ENCODE results near the gene LRRC72. TPM values are rescaled to one million over a fixed set of nuclear protein-coding genes. Genes with fewer than 3 reads are reported as not detected.

The LRRC72 gene
- total and polyA plus RNA-seq, 11 donors = not detected

DNA sequence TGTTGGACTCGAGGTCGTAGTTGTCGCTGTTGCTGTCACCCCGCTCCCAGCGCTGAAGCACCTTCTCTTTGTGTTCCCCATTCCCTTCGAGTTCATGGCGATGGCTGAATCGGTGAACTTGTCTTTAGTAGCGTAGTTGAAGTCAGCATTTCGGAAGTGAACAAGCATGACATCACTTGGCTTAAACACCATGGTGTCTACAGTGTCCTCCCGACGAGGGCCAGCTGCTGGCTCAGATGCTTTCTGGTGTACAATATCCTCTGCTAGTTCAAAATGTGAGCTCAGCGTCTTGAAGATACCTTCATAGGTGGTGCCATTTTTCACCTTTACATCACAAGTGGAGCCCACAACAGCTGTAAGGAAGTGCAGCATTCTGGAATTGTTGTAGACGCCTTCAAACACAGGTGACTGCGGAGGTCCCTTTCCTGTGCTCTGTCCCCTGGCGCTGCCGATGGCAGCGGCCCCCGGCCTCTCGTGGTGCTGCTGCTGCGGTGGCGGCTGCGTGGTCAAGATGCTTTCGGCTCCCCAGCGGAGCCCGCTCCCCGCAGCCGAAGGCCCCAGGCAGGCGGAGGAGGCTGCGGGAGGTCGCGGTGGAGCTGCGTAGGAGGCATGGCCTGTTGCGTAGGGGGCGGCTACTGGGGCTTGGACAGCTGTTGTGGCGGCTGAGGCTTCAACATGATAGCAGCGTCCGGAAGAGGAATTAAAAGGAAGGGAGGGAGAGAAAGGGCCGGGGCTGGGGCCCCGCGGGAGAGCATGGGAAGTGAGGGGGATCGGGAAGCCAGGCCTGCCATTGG lies 59.7 kb downstream of the LRRC72 start:
- no peak for TF ChIP-seq POLR2A (IDR thresholded peaks at IDR 0.05)
- H3K27me3 ChIP-seq = no peaks in the 10 kb centered on the region
- 67 to 87% (median 76%) methylated on average over 41 to 42 of the region's 42 CpGs for WGBS, 4 donors
- ATAC-seq = peak in 2 of 4 donors; percentile 45 to 55
- no peaks in the 10 kb centered on the region for H3K9me3 ChIP-seq
- intact Hi-C loops (cut with DNase I) = no loop called here
- peaks cover 0 to 20% (median 0%) of the 10 kb centered on the region in 12 donors for H3K4me1 ChIP-seq
- H3K4me3 ChIP-seq = peak overlapping the region in 6 of 12 donors; percentile 5 to 48 (median 27)
- DNase-seq = peak in 3 of 5 donors; percentile 30 to 54 (median 38)
- H3K27ac ChIP-seq = no peak overlapping the region
- H3K36me3 ChIP-seq = no peaks in the 10 kb centered on the region

DNA sequence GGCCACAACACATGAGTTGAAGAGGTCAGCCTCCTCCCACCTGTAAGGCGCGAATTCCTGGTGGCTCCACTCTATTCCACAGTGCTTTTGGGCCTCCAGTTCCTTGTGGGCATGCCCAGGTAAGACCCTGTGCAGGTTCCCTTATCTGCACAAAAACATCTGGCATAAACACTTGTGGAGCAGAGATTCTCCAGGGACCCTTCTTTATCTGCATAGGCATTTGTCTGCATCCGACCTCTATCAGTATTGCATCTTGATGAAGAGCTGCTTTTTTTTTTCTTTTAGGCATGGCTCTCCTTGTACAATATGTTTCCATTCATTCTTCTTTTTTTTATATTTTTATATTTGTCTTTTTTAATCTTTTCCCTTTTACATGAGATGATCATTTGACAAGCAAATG lies 60.5 kb downstream of the LRRC72 start:
- H3K36me3 ChIP-seq = no peaks in the 10 kb centered on the region
- ATAC-seq (no peak), DNase-seq (no peak)
- peaks cover 0 to 20% (median 0%) of the 10 kb centered on the region in 12 donors for H3K4me1 ChIP-seq
- no peak overlapping the region for H3K27ac ChIP-seq
- H3K4me3 ChIP-seq = peak overlapping the region in 1 of 12 donors; percentile 48
- H3K27me3 ChIP-seq = no peaks in the 10 kb centered on the region
- no peak for TF ChIP-seq POLR2A (IDR thresholded peaks at IDR 0.05)
- TF ChIP-seq, protein P1, sequence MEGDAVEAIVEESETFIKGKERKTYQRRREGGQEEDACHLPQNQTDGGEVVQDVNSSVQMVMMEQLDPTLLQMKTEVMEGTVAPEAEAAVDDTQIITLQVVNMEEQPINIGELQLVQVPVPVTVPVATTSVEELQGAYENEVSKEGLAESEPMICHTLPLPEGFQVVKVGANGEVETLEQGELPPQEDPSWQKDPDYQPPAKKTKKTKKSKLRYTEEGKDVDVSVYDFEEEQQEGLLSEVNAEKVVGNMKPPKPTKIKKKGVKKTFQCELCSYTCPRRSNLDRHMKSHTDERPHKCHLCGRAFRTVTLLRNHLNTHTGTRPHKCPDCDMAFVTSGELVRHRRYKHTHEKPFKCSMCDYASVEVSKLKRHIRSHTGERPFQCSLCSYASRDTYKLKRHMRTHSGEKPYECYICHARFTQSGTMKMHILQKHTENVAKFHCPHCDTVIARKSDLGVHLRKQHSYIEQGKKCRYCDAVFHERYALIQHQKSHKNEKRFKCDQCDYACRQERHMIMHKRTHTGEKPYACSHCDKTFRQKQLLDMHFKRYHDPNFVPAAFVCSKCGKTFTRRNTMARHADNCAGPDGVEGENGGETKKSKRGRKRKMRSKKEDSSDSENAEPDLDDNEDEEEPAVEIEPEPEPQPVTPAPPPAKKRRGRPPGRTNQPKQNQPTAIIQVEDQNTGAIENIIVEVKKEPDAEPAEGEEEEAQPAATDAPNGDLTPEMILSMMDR (IDR thresholded peaks at IDR 0.05) = no peak
- WGBS, 4 donors = 77 to 83% (median 78%) methylated on average over 3 of the region's 3 CpGs
- H3K9me3 ChIP-seq = no peaks in the 10 kb centered on the region
- intact Hi-C loops (cut with DNase I) = no loop called here

DNA sequence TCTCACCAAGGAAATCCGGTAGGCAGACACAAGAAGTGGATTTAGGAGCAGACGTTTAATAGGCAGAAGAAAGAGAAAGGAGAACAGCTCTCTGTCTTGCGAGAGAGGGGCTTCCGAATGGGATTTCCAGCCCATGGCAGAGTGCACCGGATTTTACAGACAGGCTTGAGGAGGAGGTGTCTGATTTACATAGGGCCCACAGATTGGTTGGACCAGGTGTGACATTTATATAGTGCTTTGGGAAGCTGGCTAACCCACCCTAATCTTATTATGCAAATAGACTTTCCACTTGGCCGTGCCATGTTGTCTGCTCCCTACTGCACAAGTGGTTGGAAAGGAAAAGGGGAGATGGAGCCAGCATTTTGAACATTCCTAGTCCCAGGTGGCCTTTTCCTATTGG lies 61.2 kb downstream of the LRRC72 start:
- Histone ChIP-seq H3K27me3 (no peaks in the 10 kb centered on the region), H3K36me3 (no peaks in the 10 kb centered on the region), H3K27ac (no peak overlapping the region), H3K4me3 (peak overlapping the region in 6 of 12 donors; percentile 3 to 23 (median 18)), H3K4me1 (peaks cover 0 to 20% (median 0%) of the 10 kb centered on the region in 12 donors), H3K9me3 (no peaks in the 10 kb centered on the region)
- TF ChIP-seq, protein P1 (IDR thresholded peaks at IDR 0.05) = no peak
- no peak for TF ChIP-seq POLR2A (IDR thresholded peaks at IDR 0.05)
- DNase-seq (peak in 1 of 5 donors; percentile 37), ATAC-seq (peak; percentile 59 to 83 (median 73))
- WGBS, 4 donors = 40 to 50% (median 44%) methylated on average over 6 of the region's 6 CpGs
- intact Hi-C loops (cut with DNase I) = no loop called here

DNA sequence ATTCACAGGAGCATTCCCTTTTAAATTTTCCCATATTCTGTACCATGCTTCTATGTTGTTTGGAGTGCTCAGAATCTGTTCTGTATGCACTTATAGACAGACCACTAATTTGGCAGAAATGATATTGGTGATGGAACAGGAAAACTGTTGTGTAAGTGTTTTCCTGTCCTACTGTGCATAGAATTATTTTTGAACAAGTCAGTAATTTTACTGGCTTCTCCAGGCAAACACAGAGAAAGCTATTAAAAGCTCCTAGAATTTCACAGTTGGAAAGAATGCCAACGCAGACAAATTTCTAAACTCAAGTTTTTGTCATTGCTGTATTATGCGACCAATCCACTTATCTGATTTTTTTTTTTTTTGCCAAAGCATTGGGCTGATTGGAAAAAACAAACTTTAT lies 63.3 kb downstream of the LRRC72 start:
- Histone ChIP-seq H3K4me3 (no peak overlapping the region), H3K36me3 (no peaks in the 10 kb centered on the region), H3K9me3 (no peaks in the 10 kb centered on the region), H3K4me1 (peaks cover 0 to 20% (median 0%) of the 10 kb centered on the region in 12 donors), H3K27me3 (no peaks in the 10 kb centered on the region), H3K27ac (no peak overlapping the region)
- TF ChIP-seq, protein P1 (IDR thresholded peaks at IDR 0.05) = no peak
- TF ChIP-seq POLR2A (IDR thresholded peaks at IDR 0.05) = no peak
- WGBS, 4 donors = 53 to 72% (median 71%) methylated on average over 2 of the region's 2 CpGs
- intact Hi-C loops (cut with DNase I) = no loop called here
- DNase-seq (no peak), ATAC-seq (no peak)
